Skeletal muscle satellite cell (primary cell): ENCODE results near the gene MFRP.
A peak's percentile ranks its signal among the peaks of the same experiment; 100 is the strongest.

Source experiments
- H3K27me3 ChIP-seq: 2 replicates; pipeline ENCODE4 v1.7.0; 2013; ENCODE audit warnings: low read length; ENCODE audit not compliant: control insufficient read depth, insufficient read depth
- H3K36me3 ChIP-seq: 2 replicates; pipeline ENCODE4 v1.7.0; 2013; ENCODE audit warnings: mild to moderate bottlenecking, control low read depth, low read length; ENCODE audit not compliant: insufficient read depth
- H3K4me1 ChIP-seq: 2 replicates; pipeline ENCODE4 v1.7.0; 2013; ENCODE audit warnings: low read length; ENCODE audit not compliant: control insufficient read depth, insufficient read depth
- H3K4me2 ChIP-seq: 2 replicates; pipeline ENCODE4 v1.7.0; 2013; ENCODE audit warnings: mild to moderate bottlenecking, low read length
- H3K4me3 ChIP-seq: 2 replicates; pipeline ENCODE4 v1.7.0; 2013; ENCODE audit warnings: low read length
- H3K9ac ChIP-seq: 2 replicates; pipeline ENCODE4 v1.7.0; 2013; ENCODE audit warnings: mild to moderate bottlenecking, low read depth, low read length, moderate library complexity
- H3K9me3 ChIP-seq: replicated peaks from 2 replicates; pipeline ENCODE4 v1.7.0; 2013; ENCODE audit warnings: mild to moderate bottlenecking, control low read depth, low read length

The MFRP gene

DNA sequence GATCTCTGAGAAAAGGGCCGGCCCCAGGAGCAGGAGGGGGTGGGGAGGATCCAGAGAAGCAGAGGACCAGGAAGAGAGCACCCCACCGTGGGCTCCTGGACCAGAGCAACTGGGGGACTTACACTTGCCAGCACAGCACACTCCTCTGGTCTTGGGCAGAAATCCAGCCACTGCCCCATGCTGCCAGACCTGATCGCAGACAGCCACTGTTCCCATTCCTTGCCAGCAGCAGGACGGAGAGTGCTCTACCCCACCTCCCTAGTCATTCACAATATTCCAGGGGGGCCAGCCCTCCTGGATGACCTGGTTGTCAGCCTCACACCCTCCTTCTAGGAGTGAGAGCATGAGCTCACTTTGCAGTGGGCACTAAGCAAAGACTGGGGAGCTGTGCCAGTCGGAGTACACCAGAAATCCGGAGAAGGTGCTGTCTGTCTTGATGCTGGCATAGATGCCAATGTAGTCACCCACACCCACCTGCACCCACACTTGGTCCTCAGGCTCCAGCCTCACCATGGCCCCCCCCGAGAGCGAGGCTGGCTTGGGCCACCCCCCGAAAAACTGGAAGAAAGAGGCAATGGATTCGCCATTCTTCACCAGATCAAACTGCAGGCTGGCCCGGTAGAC, 7.4 kb downstream of the MFRP start:
- H3K9ac ChIP-seq = no peak overlapping the region
- no peaks in the 10 kb centered on the region for H3K9me3 ChIP-seq
- H3K4me2 ChIP-seq = peak overlapping the region; percentile 82
- H3K36me3 ChIP-seq = no peaks in the 10 kb centered on the region
- H3K4me1 ChIP-seq = peaks cover 54% of the 10 kb centered on the region
- peak overlapping the region; percentile 70 for H3K4me3 ChIP-seq
- H3K27me3 ChIP-seq = peaks cover 27% of the 10 kb centered on the region

DNA sequence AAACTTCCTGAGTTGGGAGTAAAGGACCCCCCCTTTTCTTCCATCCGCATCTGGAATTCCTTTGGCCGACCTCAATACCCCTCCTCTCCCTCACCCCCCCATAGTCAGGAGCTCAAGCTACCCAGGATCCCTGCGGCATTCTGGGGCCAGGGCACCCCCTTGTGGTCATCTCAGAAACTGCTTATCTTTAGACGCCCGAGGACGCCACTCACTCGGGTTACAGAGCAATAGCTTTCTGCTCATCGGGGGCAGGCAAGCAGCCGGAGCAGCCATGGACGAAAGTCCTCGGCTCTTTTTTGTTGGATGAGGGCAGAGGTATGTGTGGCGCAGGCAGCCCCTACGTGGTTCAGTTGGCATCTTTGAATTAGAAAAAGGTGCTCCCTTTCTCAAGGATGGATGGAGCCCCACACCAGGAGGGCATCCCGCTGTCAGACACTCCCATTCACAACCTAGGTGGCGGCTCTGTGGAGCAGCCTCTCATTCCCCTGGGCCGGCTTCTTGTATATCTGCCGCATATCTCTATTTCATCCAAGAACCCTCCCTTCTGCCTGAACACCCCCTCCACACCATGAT, 8.1 kb downstream of the MFRP start:
- H3K4me3 ChIP-seq = peak overlapping the region; percentile 36
- peak overlapping the region; percentile 82 for H3K4me2 ChIP-seq
- H3K9me3 ChIP-seq = no peaks in the 10 kb centered on the region
- no peaks in the 10 kb centered on the region for H3K36me3 ChIP-seq
- peaks cover 20% of the 10 kb centered on the region for H3K27me3 ChIP-seq
- H3K9ac ChIP-seq = no peak overlapping the region
- H3K4me1 ChIP-seq = peaks cover 54% of the 10 kb centered on the region

DNA sequence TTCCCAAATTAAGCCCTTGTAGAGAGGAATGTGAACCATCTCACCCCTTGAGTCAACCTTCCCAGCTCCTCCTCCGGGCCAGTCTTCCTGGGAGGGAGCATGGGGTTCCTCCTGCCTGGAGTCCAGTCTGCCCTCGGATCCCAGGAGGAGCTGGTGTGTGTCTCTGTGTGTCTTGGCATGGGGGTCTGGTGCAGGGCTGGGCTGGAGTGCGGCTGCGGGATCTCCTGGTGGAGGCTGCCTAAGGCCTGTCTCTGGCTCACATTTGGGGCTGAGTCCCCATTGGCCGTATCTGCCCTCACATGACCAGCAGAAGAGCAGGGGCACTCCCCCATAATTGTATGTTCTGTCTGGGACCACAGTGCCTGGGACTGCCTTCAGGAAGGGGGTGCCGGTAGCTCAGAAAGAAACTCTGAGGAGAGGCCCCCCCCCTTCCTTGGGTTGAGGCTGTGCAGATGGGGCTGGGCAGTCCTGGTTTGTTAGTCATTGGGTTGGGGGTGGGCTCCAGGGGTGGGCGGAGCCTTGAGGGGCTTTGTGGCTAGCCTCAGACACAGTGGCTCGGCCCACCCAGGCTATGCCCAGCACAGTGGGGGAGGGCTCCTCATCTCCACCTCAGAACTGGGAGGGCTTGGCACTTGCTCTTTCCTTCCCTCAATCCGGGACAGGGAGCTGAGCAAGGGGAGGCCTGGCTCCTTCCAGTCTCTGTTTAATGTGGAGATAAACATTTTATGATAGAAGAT, 8.8 kb downstream of the MFRP start:
- Histone ChIP-seq H3K36me3 (no peaks in the 10 kb centered on the region), H3K9ac (no peak overlapping the region), H3K4me3 (peak overlapping the region; percentile 37), H3K4me1 (peaks cover 54% of the 10 kb centered on the region), H3K27me3 (peaks cover 20% of the 10 kb centered on the region), H3K4me2 (peak overlapping the region; percentile 82), H3K9me3 (no peaks in the 10 kb centered on the region)

DNA sequence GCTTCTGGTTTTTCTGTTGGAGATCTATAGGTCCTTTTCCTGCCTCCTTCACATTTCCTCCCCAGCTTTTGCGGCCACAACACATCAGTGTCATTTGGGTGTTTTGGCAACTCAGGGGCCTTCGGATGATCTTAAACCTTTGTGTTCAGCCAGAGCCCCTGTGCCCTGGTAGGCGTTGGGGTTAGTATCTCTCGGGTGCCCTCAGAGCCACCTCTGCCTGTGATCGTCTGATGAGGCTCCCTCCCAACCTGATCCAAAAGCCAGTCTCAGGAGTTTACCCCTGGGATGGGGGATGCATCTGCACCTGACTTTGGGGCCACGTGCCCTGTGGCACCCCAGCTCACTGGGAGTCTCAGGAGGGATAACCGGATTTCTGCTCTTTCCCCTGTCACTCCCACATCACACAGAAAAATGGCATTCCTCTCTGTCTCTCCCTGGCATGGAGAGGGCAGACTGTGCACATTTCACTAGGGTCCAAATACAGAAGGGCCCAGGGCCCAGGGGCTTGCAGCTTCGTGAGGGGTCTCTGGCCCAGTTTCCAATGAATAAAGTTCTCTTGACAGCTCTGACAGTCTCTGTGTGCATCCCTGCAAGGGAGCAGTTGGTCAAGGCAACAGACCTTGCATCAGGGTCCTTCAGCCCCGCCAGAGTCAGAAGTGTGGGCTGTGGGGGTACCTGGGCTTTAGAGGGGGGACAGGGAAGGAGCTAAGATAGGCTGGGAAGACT, 9.6 kb downstream of the MFRP start:
- H3K27me3 ChIP-seq = peaks cover 13% of the 10 kb centered on the region
- peak overlapping the region; percentile 82 for H3K4me2 ChIP-seq
- no peaks in the 10 kb centered on the region for H3K36me3 ChIP-seq
- H3K9ac ChIP-seq = no peak overlapping the region
- peak overlapping the region; percentile 37 for H3K4me3 ChIP-seq
- H3K9me3 ChIP-seq = no peaks in the 10 kb centered on the region
- peaks cover 54% of the 10 kb centered on the region for H3K4me1 ChIP-seq

DNA sequence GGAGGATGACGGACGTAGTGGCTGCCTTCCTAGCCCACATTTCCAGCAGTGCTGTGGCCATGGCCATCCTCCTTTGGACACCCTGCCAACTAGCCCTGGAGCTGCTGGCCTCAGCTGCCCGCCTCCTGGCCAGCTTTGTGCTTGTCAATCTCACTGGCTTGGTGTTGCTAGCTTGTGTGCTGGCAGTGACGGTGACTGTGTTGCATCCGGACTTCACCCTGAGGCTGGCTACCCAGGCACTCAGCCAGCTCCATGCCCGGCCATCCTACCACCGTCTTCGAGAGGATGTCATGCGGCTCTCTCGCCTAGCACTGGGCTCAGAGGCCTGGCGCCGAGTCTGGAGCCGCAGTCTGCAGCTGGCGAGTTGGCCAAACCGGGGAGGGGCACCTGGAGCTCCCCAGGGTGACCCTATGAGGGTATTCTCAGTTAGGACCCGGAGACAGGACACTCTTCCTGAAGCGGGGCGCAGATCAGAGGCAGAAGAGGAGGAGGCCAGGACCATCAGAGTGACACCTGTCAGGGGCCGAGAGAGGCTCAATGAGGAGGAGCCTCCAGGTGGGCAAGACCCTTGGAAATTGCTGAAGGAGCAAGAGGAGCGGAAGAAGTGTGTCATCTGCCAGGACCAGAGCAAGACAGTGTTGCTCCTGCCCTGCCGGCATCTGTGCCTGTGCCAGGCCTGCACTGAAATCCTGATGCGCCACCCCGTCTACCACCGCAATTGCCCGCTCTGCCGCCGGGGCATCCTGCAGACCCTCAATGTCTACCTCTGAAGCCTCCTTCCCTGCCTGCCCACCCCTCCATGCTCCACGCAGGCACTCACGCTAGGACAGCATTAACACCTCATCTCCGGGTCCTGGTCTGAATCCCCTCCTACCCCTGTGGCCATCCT, 10.6 kb downstream of the MFRP start:
- Histone ChIP-seq H3K4me3 (peak overlapping the region; percentile 84), H3K36me3 (no peaks in the 10 kb centered on the region), H3K4me2 (peak overlapping the region; percentile 95), H3K9ac (peak overlapping the region; percentile 87), H3K9me3 (no peaks in the 10 kb centered on the region), H3K27me3 (peaks cover 3% of the 10 kb centered on the region), H3K4me1 (peaks cover 52% of the 10 kb centered on the region)

DNA sequence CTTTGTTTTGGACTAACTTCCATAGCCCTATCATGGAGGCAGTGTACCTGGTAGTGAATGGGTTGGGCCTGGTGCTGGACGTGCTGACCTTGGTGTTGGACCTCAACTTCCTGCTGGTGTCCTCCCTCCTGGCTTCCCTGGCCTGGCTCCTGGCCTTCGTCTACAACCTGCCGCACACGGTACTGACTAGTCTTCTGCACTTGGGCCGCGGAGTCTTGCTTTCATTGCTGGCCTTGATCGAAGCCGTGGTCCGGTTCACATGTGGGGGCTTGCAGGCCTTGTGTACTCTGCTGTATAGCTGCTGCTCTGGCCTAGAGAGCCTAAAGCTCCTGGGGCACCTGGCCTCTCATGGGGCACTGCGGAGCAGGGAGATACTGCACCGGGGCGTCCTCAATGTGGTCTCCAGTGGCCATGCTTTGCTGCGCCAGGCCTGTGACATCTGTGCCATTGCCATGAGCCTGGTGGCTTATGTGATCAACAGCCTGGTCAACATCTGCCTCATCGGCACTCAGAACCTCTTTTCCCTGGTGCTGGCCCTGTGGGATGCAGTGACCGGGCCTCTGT, 11.3 kb downstream of the MFRP start:
- H3K4me3 ChIP-seq = peak overlapping the region; percentile 84
- H3K4me2 ChIP-seq = peak overlapping the region; percentile 95
- H3K27me3 ChIP-seq = peaks cover 1% of the 10 kb centered on the region
- no peaks in the 10 kb centered on the region for H3K9me3 ChIP-seq
- no peaks in the 10 kb centered on the region for H3K36me3 ChIP-seq
- peaks cover 49% of the 10 kb centered on the region for H3K4me1 ChIP-seq
- H3K9ac ChIP-seq = peak overlapping the region; percentile 87

DNA sequence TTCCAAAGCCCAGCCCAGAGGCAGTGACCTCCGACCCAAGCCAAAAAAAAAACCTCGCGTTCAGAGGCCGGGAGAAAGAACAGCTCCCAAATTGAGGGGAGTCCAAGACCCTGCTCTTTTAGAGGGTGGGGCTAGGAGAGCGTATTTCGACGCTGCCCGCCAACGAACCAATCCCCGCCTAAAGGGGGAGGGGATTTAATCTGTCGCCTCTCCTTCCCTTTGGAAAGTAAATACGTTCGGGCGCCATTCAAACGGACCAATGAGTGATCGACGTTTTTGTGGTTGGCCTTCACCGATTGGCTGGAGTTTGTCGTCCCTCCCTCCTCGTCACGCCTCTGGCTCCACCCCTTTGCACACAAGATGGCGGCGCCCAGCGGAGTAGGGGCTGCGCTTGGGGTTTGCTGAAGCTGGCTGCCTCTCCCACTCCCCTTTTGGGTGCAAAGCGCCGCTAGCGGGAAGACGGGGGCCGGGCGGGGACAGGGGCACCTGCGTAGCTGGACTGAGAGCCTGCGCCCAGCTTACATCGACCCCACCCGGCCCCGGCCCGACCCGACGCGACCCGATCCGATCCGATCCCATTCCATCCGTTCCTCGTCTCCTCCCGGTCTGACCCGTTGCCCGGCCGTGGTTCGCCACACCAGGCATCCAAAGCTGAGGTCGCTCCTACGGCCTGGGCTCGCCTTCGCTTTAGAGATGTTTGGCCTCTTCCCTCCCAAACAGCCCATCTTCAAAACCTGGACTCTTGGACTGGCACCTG, 12.2 kb downstream of the MFRP start, which contains the start of gene RNF26:
TSS of gene RNF26 (plus strand) at position 354 of the 757 bp plus-strand sequence. CDS start 596 bp downstream, outside the sequence.
- H3K4me2 ChIP-seq = peak within 1 kb of the TSS; percentile 95
- peaks cover 41% of the 10 kb centered on the region for H3K4me1 ChIP-seq

DNA sequence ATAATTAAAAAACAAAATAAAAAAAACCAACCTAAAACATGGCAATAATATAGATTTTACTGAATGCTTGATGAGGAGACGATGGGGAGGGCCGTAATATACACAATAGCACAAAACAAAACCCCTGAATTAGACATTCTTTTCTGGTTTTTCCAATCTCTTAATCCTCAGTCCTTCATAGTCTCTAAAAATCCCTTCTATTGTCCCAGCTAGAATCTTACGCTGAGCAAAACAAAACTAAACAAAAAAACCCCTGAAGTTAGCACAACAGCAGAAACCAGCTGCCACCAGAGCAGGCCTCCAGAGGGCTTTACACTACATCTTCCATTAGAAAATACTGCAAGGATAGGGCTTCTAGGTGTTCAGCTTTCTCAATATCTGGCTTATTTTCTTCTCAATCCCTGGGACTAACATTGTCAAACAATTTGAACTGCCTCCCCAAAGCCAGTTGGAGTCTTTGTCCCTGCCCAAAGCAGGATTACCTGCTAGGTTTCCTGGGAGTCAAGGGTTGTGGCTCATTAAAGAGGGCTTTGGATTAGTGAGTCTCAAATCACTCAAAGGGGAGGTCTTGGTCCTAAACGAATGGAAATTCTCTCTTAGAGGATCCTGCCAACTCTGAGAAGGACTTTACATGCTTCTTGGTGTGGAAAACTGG, 14.3 kb downstream of the MFRP start:
- Histone ChIP-seq H3K4me1 (peaks cover 21% of the 10 kb centered on the region), H3K9me3 (no peaks in the 10 kb centered on the region), H3K4me2 (no peak overlapping the region), H3K9ac (no peak overlapping the region), H3K4me3 (no peak overlapping the region), H3K27me3 (peaks cover 11% of the 10 kb centered on the region), H3K36me3 (no peaks in the 10 kb centered on the region)

More for the DNA sequence above, 12.2 kb downstream of the MFRP start, which contains the start of gene RNF26:
- no peaks in the 10 kb centered on the region for H3K36me3 ChIP-seq
- H3K4me3 ChIP-seq = peak within 1 kb of the TSS; percentile 84
- H3K9me3 ChIP-seq = no peaks in the 10 kb centered on the region
- H3K27me3 ChIP-seq = peaks cover 10% of the 10 kb centered on the region
- H3K9ac ChIP-seq = peak within 1 kb of the TSS; percentile 87

DNA sequence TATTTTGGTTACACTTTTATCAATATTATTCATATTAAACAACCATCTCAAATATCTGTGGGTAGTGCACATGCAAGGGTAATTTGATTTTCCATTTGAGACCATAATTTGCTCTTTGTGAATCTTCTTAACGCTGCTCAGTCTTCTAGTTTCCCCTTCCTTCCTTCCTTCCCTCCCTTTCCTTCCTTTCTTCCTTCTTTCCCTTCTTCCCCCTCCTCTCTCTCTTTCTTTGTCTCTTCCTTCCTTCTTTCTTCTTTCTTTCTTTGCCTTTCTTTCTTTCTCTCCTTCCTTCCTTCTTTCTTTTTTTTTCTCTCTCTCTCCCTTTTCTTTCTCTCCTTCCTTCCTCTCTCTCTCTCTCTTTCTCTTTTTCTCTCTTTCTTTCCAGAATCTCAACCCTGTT, 16.3 kb downstream of the MFRP start:
- Histone ChIP-seq H3K27me3 (peaks cover 11% of the 10 kb centered on the region), H3K4me3 (no peak overlapping the region), H3K36me3 (no peaks in the 10 kb centered on the region), H3K4me1 (peaks cover 4% of the 10 kb centered on the region), H3K4me2 (no peak overlapping the region), H3K9me3 (no peaks in the 10 kb centered on the region), H3K9ac (no peak overlapping the region)
